Activated T-cell treated with anti-CD3 and anti-CD28 coated beads for 24 hours (primary cell): ENCODE results near the gene SLC16A4.

Experiments
- DNase-seq: peaks from one replicate; pipeline ENCODE4 v3.0.0-alpha.2; 2020; ENCODE audit warnings: low read depth

The SLC16A4 gene

DNA sequence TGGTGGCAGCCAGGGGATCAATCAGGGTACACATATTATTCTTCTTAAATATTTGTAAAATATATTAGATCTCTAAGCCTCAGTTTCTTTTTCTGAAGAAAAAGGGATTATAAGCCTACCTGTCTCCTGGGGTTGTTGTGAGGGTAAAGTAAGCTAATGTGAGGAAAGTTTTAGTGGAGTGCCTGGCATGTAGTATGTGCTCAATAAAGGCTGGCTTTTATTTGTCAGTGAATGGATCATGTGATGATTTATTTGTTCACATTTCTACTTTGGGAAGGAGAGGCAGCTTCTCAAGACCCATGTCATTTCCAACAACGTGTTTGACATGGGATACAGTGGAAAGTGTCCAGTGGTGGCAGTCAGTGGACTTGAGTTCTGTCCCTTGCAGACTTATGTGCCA lies 64.0 kb downstream of the SLC16A4 start:
- no peak for DNase-seq

DNA sequence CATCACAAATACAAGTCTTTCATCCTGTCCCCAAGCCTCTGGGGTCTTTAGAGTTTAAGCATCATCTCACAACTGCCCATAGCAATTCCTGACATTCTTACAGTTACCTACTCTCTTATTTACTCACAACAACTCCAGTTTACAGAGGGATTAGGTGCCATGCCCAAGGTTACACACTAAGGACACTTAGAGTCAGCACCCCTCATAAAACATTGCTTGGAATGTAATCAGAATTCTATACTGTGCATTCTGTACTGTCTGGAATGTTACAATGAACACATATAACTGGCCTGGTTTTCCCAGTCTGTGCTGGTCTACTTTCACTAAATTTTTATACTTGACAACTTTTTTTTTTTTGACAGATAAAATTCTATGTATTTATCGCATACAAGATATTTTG lies 66.2 kb downstream of the SLC16A4 start:
- DNase-seq = no peak

DNA sequence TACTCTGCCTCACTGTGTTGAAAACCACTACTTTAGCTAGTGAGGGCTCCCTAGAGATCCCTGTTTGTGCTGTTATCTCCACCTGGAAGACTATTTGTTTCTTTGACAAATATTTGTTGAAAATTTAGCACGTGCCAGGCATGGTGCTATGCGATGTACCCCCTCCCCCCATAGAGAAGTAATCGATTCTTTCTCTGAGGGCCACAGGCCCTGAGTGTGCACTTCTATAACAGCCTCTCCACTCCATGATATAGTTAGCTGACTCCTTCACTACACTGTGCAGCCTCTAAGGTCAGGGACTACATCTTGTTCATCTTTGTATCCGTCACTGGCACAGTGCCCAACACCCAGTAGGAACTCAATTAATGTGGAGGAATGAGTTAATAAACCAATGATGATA lies 69.0 kb downstream of the SLC16A4 start:
- DNase-seq = no peak

DNA sequence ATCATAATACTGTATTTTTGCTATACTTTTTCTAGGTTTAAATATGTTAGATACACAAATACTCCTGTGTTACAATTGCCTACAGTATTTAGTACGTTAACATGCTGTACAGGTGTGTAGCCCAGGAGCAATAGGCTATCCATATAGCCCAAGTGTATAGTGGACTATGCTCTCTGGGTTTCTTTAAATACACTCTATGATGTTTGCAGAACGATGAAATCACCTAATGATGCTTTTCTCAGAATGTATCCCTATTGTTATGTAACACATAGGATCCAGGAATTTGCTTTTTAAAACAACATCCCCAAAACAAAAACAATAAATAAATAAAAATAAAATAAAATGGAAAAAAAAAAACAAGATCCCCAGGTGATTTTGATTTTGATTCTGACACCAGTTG lies 69.8 kb downstream of the SLC16A4 start:
- DNase-seq = no peak

DNA sequence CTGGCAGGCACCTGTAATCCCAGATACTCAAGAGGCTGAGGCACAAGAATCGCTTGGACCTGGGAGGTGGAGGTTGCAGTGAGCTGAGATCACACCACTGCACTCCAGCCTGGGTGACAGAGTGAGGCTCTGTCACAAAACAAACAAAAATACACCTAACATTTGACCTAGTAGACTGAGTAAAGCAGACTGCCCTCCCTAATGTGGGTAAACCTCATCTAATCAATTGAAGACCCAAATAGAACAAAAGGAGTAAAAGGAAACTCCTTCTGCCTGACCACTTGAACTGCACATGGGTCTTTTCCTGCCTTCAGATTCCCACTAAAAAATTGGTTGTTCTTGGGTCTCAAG lies 70.7 kb downstream of the SLC16A4 start:
- DNase-seq = no peak

DNA sequence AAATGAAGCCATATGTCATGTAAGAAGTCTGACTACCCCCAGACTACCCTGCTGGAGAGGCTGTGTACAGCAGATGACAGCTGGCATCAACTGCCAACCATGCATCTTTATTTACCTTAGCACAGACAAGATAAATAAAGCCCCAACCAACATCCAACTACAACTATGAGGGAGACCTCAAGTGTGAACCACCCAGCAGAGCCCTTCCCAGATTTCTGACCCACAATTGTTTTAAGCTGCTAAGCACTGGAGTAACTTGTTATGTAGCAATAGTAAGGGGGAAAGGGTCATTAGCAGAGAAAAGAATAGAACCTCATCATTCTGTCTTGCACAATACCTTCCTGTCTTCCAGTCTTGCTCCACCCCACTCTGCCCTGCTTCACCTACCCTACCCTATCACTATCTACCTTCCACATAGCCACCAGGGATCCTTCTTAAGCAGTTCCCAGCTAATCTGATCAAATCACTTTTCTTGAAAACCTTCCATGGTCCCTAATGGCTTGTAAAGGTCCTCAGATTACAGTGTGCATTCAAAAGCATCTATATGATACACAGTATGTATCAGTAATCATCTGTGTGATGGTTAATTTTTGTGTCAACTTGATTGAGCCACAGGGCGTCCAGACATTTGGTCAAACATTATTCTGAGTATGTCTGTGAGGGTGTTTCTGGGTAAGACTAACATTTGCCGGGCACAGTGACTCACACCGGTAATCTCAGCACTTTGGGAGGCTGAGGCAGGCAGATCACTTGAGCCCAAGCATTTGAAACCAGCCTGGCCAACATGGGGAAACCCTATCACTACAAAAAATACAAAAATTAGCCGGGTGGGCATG lies 71.3 kb downstream of the SLC16A4 start:
- no peak for DNase-seq

DNA sequence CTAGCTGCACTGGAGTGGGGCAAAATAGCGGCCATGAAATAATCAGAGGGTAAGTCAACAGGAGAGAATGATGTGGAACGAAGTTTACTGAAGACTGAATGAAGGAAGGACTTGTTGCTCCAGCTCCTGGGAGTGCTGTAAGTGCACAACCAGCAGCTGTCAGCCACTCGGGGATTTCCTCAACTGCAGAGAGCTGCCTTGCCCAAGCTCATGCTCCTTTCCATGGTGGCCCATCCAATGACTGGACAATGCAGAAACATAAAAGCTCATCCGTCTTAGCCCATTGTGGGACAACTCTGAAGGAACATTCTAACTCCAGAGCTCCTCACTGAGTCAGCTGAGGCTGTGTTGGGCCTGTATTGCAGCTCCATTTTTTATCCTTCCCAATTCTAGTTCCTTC lies 72.8 kb downstream of the SLC16A4 start:
- no peak for DNase-seq

DNA sequence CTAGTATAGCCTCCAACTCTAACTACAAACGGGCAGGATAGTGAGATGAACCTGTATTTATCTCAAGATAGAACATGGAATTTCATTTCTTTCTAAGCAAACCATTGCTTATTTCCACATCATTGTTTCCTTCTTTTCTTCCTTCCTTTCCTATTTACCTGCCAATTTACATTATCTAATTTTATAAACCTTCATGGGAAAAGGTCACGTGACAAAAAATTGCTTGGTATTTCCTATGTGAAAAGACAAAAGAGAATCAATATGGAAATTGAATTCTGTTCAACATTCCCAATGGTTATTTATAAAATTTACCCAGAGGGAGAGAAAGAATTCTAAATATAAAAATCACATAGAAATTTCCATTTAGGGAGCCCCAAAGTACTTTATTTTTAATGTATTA lies 74.1 kb downstream of the SLC16A4 start:
- DNase-seq = no peak
